GM23248 (cell line): ENCODE data around the gene CIRBP. TPM values are rescaled to one million over a fixed set of nuclear protein-coding genes. Genes with fewer than 3 reads are reported as not detected.

Experiments used
- DNase-seq: peaks from one replicate; pipeline ENCODE4 v3.0.0-alpha.2; 2015
- H2AFZ ChIP-seq: fragments of 200-600 bp; sonication (generic); 2 replicates; pipeline ENCODE4 v1.6.1; 2016; ENCODE audit warnings: antibody characterized with exemption
- H3F3A ChIP-seq: fragments of 200-600 bp; sonication (generic); 2 replicates; pipeline ENCODE4 v1.6.1; 2016; ENCODE audit warnings: mild to moderate bottlenecking, antibody characterized with exemption, mixed run types; ENCODE audit not compliant: insufficient read depth
- H3K27ac ChIP-seq: fragments of 200-600 bp; sonication (generic); 2 replicates; pipeline ENCODE4 v1.5.1; 2016; ENCODE audit warnings: mild to moderate bottlenecking
- H3K27me3 ChIP-seq: fragments of 200-600 bp; sonication (generic); replicated peaks from 2 replicates; pipeline ENCODE4 v1.6.1; 2016; ENCODE audit warnings: mild to moderate bottlenecking; ENCODE audit not compliant: insufficient read depth
- H3K36me3 ChIP-seq: fragments of 200-600 bp; sonication (generic); 2 replicates; pipeline ENCODE4 v1.6.1; 2016; ENCODE audit warnings: low read depth, mild to moderate bottlenecking
- H3K4me1 ChIP-seq: fragments of 200-600 bp; sonication (generic); 2 replicates; pipeline ENCODE4 v1.6.1; 2016; ENCODE audit warnings: mild to moderate bottlenecking; ENCODE audit not compliant: insufficient read depth
- H3K4me2 ChIP-seq: fragments of 200-600 bp; sonication (generic); one replicate; pipeline ENCODE4 v1.6.1; 2016; ENCODE audit warnings: mild to moderate bottlenecking; ENCODE audit not compliant: unreplicated experiment
- H3K4me3 ChIP-seq: fragments of 200-600 bp; sonication (generic); 2 replicates; pipeline ENCODE4 v1.5.1; 2016; ENCODE audit warnings: mild to moderate bottlenecking
- H3K79me2 ChIP-seq: fragments of 200-600 bp; sonication (generic); 2 replicates; pipeline ENCODE4 v1.6.1; 2016; ENCODE audit warnings: mild to moderate bottlenecking; ENCODE audit not compliant: insufficient read depth
- H3K9ac ChIP-seq: fragments of 200-600 bp; sonication (generic); 2 replicates; pipeline ENCODE4 v1.6.1; 2016; ENCODE audit warnings: mild to moderate bottlenecking
- H3K9me2 ChIP-seq: fragments of 200-600 bp; sonication (generic); 2 replicates; pipeline ENCODE4 v1.6.1; 2016; ENCODE audit warnings: mixed run types, mild to moderate bottlenecking, moderate library complexity; ENCODE audit not compliant: insufficient read depth
- H3K9me3 ChIP-seq: fragments of 200-600 bp; sonication (generic); one replicate; pipeline ENCODE4 v1.6.1; 2017; ENCODE audit warnings: low read depth
- H4K20me1 ChIP-seq: fragments of 200-600 bp; sonication (generic); 2 replicates; pipeline ENCODE4 v1.6.0; 2016; ENCODE audit not compliant: insufficient read depth
- EZH2 ChIP-seq: fragments of 200-600 bp; sonication (generic); IDR thresholded peaks from 2 replicates; pipeline ENCODE4 v1.6.1; 2018; ENCODE audit warnings: antibody characterized with exemption, mild to moderate bottlenecking; ENCODE audit not compliant: insufficient read depth, poor library complexity, severe bottlenecking
- EZH2phosphoT487 ChIP-seq: fragments of 200-600 bp; sonication (generic); IDR thresholded peaks from 2 replicates; pipeline ENCODE4 v1.6.1; 2018; ENCODE audit warnings: antibody characterized with exemption, moderate library complexity, mild to moderate bottlenecking, low read depth; ENCODE audit not compliant: insufficient read depth
- WGBS, 2 experiments: methylation state at CpG; one replicate each; pipeline ENCODE4 v1.1.6; 2015 to 2017; ENCODE audit warnings: low lambda C conversion rate in 2 of 2, low coverage in 1 of 2; ENCODE audit errors: missing lambda C conversion rate in 2 of 2; 5-methylcytosine and 5-hydroxymethylcytosine counted together
- in situ Hi-C: fragments of 300-500 bp; cut with MboI; formaldehyde crosslinking; loops from 2 replicates; pipeline ENCODE4 v1.15.0; 2020
- polyA plus RNA-seq: library from polyadenylated mRNA; unstranded; fragments of >200 nt; fragmentation: Nextera tagmentation; extraction: Ambion mirVana; gene quantifications from 2 replicates; pipeline ENCODE4 v1.2.1, GENCODE V29; 2016
- total RNA-seq: library from RNA; depleted of rRNA; stranded (reverse); fragments of >200 nt; shearing (Covaris generic); gene quantifications from 2 replicates; pipeline ENCODE4 v1.2.3, GENCODE V29; 2014

Gene CIRBP
- total and polyA plus RNA-seq, 2 experiments from 2014 or later: 185 to 392 TPM

GRCh38 chr19:1224847-1225246 is 44.3 kb upstream of the CIRBP start:
- no peak overlapping the region for H3K4me3 ChIP-seq
- no peaks in the 10 kb centered on the region for H3K9me2 ChIP-seq
- WGBS, 2 experiments: 95 to 97% methylated on average over 16 of the region's 16 CpGs
- no peaks in the 10 kb centered on the region for H3K4me1 ChIP-seq
- no peaks in the 10 kb centered on the region for H3F3A ChIP-seq
- H4K20me1 ChIP-seq: no peaks in the 10 kb centered on the region
- no peak overlapping the region for H3K9ac ChIP-seq
- H3K4me2 ChIP-seq: no peak overlapping the region
- H2AFZ ChIP-seq: no peak overlapping the region
- DNase-seq: no peak
- H3K9me3 ChIP-seq: no peaks in the 10 kb centered on the region
- TF ChIP-seq EZH2phosphoT487: no peak
- TF ChIP-seq EZH2: no peak
- H3K27me3 ChIP-seq: no peaks in the 10 kb centered on the region
- in situ Hi-C loops: no loop called here
- H3K79me2 ChIP-seq: peaks cover 16% of the 10 kb centered on the region
- H3K36me3 ChIP-seq: peaks cover 3% of the 10 kb centered on the region; the same call in 1 of the 2 replicates
- H3K27ac ChIP-seq: no peak overlapping the region

DNA sequence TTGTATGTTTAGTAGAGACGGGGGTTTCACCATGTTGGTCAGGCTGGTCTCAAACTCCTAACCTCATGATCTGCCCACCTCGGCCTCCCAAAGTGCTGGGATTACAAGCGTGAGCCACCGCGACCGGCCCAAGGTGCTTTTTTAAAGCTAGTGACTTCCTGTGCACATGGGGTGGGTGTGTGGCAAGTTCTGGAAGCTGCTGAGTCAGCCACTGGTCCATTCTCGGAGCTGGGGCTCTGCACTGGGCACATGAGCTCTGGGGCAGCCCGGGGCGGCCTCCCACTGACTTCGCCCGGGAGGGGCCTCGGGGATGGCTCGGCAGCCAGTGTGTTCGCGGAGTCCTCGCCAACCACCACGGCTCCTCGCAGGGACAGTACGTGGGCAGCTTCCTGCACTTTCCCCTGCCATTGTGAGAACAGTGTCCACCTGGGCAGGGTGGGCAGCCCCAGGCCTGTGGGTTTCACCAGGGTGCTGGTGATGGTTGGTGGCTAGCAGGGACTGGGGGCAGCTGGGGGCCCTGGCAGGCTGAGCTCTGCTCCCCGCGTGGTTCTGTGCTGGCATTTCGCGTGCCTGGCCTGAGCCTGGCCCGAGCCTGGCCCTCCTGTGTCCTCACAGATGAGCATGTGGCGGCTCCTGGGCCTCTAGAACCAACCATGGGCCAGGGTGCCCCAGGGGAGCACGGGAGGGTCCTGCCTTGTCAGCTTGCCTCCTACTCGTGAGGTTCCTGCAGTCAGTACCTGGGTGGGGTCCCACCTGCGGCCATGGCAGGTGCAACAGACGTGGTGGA is 43.5 kb upstream of the CIRBP start:
- peaks cover 3% of the 10 kb centered on the region; the same call in 1 of the 2 replicates for H3K36me3 ChIP-seq
- TF ChIP-seq EZH2phosphoT487 (no peak), EZH2 (no peak)

GRCh38 chr19:1226227-1226518 is 43.0 kb upstream of the CIRBP start:
- peaks cover 3% of the 10 kb centered on the region; the same call in 1 of the 2 replicates for H3K36me3 ChIP-seq

More for the DNA sequence above, 43.5 kb upstream of the CIRBP start:
- 88 to 90% methylated on average over 26 to 27 of the region's 29 CpGs for WGBS, 2 experiments
- Histone ChIP-seq H3K9ac (no peak overlapping the region), H3K4me3 (no peak overlapping the region), H3F3A (no peaks in the 10 kb centered on the region), H3K9me3 (no peaks in the 10 kb centered on the region), H3K4me2 (no peak overlapping the region), H3K4me1 (no peaks in the 10 kb centered on the region), H4K20me1 (no peaks in the 10 kb centered on the region), H3K79me2 (peaks cover 8% of the 10 kb centered on the region; the same call in 1 of the 2 replicates), H2AFZ (no peak overlapping the region), H3K27ac (no peak overlapping the region), H3K27me3 (no peaks in the 10 kb centered on the region), H3K9me2 (no peaks in the 10 kb centered on the region)
- in situ Hi-C loops: no loop called here
- DNase-seq: no peak

GRCh38 chr19:1226522-1227303 is 42.4 kb upstream of the CIRBP start:
- in situ Hi-C loops: no loop called here
- Histone ChIP-seq H3K27me3 (no peaks in the 10 kb centered on the region), H3K4me3 (no peak overlapping the region), H3K9me3 (no peaks in the 10 kb centered on the region), H3K4me1 (no peaks in the 10 kb centered on the region), H4K20me1 (no peaks in the 10 kb centered on the region), H2AFZ (no peak overlapping the region), H3K9ac (no peak overlapping the region), H3F3A (no peaks in the 10 kb centered on the region), H3K36me3 (0 out of 2 replicates have a peak, but pooled peaks cover 3% of the 10 kb centered on the region), H3K9me2 (no peaks in the 10 kb centered on the region), H3K27ac (no peak overlapping the region), H3K4me2 (no peak overlapping the region), H3K79me2 (no peaks in the 10 kb centered on the region)
- DNase-seq: no peak
- TF ChIP-seq EZH2 (no peak), EZH2phosphoT487 (no peak)
- 94 to 96% methylated on average over 33 to 45 of the region's 50 CpGs for WGBS, 2 experiments

More at GRCh38 chr19:1226227-1226518, 43.0 kb upstream of the CIRBP start:
- TF ChIP-seq EZH2phosphoT487 (no peak), EZH2 (no peak)
- Histone ChIP-seq H3F3A (no peaks in the 10 kb centered on the region), H3K9me3 (no peaks in the 10 kb centered on the region), H3K79me2 (peaks cover 3% of the 10 kb centered on the region; the same call in 1 of the 2 replicates), H3K4me1 (no peaks in the 10 kb centered on the region), H3K4me3 (no peak overlapping the region), H3K9me2 (no peaks in the 10 kb centered on the region), H2AFZ (no peak overlapping the region), H3K27ac (no peak overlapping the region), H3K27me3 (no peaks in the 10 kb centered on the region), H3K9ac (no peak overlapping the region), H4K20me1 (no peaks in the 10 kb centered on the region), H3K4me2 (no peak overlapping the region)
- 91 to 92% methylated on average over 9 to 11 of the region's 11 CpGs for WGBS, 2 experiments
- in situ Hi-C loops: no loop called here
- DNase-seq: no peak
